G401 (cell line): ENCODE results near the gene ZNRF3. TPM values are rescaled to one million over a fixed set of nuclear protein-coding genes. Genes with fewer than 3 reads are reported as not detected.
"Not testable (repeated sequence)": the region's sequence is repeated elsewhere in the genome, so short reads cannot be mapped to it uniquely, and the experiment has no call there.

ENCODE experiments used
- DNase-seq: peaks from one replicate; pipeline ENCODE4 v3.0.0-alpha.2; 2015; ENCODE audit warnings: low spot score
- in situ Hi-C: cut with HindIII; loops from 2 replicates; pipeline ENCODE4 v1.10.0; 2016; ENCODE audit warnings: low sequenced_read_pairs, mixed read lengths
- total RNA-seq: library from RNA; depleted of rRNA; stranded (reverse); fragments of >200 nt; shearing (Covaris generic); gene quantifications from 2 replicates; pipeline ENCODE4 v1.2.3, GENCODE V29; 2014

Gene ZNRF3
- total RNA-seq, 1 experiment from 2014 or later = 13.8 TPM

DNA sequence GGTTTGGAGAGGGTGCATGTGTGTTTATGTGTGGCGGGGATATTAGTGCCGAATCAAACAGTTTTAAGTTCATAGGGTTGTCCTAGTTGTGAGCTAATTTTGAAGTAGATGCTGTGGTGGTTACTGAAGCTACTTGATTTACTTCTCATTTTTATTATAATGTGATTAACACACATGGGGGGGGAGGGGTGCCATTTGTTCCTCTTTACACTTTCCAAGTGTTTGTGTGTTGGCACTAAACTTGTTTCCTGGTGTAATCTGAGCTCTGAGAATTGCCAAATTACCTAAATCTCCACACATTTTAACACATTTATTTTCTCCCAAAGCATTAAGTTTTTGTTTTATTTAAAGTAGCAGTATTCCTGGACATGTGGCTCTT is 60.1 kb downstream of the ZNRF3 start:
- in situ Hi-C loops = no loop called here
- DNase-seq = peak; percentile 34

DNA sequence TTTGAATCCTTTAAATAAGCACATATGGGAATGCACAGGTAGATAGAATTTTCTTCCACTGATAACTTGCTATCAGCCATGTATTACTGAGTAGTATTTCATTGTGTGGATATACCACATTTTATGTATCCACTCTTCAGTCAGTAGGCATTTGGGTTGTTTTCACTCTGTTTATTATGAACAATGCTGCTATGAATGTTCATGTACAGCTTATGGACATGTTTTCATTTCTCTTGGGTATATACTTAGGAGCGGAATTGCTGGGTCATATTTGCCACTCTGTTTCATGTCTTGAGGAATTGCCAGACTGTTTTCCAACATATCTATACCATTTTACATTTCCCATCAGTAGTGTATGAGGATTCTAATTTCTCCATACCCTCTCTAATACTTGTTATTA is 63.8 kb downstream of the ZNRF3 start:
- in situ Hi-C loops = no loop called here
- no peak for DNase-seq

DNA sequence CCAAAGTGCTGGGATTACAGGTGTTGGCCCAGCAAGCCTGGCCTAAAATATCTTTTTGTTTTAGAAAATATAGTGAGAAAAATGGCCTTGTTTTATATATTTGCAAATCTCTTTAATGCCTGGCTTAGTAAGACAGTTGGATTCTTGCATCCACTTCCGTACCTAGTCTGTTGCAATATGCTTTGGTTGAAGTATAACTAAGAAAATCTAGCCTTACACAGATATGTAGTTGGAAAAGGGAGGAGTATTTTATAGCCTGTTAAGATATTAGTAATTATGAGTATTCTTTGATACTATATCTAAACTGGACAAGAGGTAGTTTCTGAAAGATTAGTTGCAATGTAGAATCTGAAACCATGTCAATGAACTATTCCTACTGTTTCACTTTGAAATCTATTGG is 65.1 kb downstream of the ZNRF3 start:
- in situ Hi-C loops = no loop called here
- no peak for DNase-seq

DNA sequence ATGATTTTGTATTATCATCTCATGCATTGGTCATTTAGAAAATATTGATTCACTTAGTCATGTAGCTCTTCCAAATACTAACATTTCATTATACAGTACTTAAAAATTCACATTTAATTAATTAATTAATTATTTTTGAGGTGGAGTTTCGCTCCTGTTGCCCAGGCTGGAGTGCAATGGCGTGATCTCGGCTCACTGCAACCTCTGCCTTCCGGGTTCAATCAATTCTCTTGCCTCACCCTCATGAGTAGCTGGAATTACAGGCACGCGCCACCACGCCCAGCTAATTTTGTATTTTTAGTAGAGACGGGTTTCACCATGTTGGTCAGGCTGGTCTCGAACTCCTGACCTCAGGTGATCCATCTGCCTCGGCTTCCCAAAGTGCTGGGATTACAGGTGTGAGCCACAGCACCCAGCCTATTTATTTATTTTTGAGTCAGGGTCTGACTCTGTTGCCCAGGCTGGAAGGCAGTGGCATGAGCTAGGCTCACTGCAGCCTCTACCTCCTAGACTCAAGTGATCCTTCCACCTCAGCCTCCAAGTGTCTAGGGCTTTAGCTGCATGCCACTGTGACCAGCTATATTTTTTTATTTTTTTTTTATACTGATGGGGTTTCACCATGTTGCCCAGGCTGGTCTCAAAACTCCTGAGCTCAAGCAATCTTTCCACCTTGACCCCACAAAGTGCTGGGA is 65.6 kb downstream of the ZNRF3 start:
- in situ Hi-C loops, DNase-seq: not testable (repeated sequence)

DNA sequence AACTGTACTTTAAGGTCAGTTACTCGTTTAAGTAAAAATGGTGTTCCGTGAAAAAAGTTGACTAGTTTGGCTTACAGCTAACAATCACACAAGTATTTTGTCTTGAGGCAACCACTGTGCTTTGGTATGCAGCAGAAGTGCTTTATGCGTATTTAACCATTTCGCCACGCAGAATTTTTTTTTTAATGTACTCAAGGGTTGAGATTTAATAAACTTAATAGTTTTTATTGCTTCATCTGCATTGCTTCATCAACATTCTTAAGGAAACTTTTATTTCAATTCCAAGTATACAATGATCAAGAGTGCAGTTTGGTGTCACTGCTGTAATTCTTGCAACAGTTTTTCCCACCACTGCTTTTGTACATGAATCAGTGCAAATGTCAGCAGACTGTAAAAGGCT is 66.4 kb downstream of the ZNRF3 start:
- in situ Hi-C loops = no loop called here
- DNase-seq = no peak

DNA sequence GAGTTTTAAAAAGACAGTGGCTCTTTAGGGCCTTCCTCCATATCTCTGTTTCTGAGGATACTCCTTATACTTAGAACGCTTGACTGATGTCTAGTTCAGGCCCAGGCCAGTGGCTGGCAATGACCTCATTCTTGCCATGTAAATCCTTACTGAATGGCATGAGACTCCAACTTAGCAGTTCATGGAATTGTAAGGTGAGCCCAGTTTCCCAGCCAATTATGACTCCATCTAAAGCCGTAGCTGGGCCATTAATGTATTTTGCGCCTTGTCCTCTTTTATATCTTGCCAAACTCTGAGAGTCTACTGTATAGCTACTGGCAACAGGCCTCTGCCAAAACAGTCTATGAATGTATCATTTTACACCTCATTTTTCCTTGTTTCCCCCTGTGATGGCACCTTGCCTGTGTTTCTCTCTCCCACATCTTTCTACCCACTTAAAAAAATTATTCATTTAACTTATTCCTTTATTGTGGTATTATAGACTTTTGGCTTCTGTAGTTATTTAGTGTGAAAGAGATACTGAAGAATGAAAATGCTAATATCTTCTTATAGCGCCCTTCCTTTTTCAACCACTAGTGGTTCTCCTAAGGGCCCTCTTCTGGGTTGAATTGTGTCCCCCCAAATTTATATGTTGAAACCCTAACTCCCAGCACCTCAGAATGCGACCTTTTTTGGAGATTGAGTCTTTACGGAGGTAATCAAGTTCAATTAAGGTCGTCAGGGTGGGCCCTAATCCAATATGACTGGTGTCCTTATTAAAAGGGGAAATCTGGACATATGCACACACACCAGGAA is 67.4 kb downstream of the ZNRF3 start:
- peak; percentile 54 for DNase-seq
- in situ Hi-C loops = no loop called here

DNA sequence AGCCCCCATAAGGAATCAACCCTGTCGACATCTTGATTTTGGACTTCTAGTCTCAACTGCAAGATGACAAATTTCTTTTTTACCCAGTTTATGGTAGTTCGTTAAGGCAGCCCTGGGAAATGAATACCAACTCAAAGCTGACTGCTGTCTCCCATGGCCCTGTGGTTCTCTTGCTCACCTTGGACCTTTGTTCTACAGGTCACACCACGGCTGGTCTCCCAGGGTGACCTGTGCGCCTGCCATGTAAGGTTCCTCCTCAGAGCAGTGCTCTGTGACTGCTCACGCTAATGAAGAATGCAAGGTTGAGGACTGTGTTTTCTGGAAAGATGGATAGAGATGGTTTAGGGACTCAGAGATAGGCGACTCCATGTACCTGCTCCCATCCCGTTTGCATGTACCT is 68.2 kb downstream of the ZNRF3 start:
- in situ Hi-C loops = no loop called here
- no peak for DNase-seq

DNA sequence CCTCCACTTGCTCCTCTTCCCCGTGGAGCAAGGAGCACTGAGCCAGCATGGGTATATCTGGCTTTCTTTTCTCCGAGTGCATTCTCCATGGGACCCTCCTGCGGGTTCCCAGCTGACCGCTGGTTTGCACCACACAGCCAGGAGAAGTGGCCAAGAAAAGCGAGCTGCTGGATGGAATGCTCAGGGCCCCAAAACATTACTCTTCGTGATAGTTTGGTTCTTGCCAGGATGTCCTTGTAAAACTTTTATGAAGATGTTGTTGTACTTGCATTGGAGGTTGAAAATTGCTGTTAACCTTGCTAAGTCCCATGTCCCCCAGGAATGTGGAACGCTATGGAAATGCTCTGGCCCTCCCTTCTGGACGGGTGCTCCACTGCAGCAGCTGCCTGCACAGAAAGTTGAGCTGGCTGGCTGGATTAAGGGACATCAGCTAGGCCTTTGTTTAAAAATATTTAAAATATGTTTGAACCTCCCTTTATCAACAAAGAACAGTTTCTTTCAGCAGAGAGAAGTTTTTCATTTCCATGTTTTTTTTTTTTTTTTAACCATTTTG is 68.7 kb downstream of the ZNRF3 start:
- in situ Hi-C loops = no loop called here
- DNase-seq = no peak

DNA sequence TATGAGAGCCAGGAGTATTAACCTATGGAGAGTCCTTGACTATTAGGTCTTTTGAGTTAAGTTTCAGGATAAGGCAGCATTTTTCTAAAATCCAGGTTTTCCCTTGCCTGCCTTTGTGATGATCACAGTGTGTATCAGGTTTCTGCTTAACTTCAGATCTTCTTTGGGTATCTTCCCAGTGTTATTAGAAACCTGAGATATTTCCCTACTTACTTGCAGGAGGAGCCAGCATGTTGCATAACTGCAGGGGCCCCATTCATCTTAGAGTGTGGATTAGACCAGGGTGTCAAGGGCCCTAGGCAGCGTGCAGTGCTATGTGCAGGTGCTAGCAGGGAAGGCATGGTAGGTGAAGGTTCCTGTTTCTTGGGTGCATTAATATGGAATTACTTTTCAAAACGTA is 69.5 kb downstream of the ZNRF3 start:
- in situ Hi-C loops = no loop called here
- DNase-seq = no peak

DNA sequence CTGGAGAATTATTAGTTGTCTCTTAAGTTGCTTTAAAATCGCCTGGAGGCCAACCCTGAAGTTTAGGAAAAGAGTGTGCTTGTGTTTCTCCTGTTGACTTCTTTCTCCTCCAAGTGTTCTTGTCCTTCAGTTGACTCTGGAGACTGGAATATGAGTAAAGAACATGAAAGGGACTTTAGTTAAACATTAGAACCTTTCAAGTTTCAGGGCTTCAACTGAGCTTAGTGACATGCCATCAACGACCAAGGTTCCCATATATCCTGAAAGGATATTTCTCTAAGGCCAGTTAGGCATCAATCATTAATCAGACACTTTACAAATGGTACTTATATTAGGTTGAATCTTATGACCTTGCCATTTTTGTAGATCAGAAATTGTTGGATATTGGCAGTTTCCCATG is 70.0 kb downstream of the ZNRF3 start:
- DNase-seq = no peak
- in situ Hi-C loops = no loop called here

DNA sequence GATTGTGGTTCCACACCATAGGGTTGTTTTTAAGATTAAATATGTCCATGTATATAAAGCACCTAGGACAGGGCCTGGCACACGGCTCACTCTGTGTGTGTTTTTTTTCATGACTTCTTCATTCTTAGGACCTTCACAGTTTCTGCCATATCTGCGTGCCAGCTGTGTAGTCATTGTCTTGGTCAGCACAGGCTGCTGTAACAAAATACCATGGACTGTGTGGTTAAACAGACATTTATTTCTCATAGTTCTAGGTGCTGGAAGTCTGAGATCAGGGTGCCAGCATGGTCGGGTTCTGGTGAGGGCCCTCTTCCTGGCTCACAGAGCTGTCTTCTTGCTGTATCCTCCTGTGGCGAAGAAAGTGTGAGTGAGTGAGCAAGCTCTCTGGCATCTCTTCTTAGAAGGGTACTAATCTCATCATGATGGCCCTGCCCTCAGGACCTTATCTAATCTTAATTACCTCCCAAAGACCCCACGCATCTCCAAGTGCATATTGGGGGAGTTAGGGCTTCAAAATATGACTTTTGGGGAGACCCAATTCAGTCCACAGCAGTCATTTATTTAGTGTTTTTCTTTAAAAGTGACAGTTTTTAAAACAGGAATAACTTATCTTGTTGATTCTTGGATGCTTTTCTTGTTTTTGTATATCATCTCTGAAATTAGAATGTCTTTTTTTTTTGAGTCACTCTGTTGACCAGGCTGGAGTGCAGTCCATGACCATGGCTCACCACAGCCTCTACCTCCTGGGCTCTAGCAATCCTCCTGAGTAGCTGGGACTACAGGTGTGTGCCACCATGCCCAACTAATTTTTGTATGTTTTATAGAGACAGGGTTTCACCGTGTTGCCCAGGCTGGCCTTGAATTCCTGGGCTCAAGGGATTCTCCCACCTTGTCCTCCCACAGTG is 70.9 kb downstream of the ZNRF3 start:
- in situ Hi-C loops = no loop called here
- DNase-seq = no peak

DNA sequence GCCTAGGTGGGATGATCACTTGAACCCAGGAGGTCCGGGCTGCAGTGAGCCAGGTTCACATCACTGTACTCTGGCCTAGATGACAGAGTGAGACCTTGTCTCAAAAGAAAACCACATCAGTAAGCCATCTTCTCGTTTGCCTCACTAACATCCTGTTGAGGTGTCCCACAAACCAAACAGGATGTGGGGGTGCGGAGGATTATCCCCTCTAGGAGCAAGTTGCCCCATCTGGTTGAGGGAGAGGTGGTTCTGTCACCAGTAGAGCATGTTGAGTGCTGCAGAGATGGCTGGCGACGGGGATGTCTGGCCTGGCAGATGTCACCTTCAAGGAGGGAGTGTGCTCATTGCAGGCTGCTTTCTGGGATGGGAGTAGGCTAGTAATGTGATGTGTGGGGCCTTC is 72.4 kb downstream of the ZNRF3 start:
- in situ Hi-C loops = no loop called here
- DNase-seq = peak; percentile 68

DNA sequence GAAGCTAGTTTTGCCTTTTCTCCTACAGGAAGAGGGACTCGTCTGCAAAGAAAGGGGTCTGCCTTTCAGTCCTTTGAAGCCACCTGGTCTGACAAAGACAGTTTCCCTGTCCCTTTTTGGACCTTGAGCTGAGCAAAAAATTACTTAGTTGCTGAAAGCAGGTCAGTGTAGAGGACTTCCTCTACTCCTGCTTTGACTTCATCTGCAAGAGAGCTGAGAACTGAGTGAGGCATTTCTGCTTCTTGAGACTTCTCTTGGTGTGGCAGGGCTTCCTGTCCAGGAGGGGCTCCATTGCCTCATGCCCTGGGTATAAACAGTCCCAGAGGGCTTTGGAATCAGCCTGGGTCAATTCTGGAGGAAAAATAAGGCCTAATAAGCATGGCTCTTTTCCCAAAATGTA is 73.1 kb downstream of the ZNRF3 start:
- no peak for DNase-seq
- in situ Hi-C loops = no loop called here

DNA sequence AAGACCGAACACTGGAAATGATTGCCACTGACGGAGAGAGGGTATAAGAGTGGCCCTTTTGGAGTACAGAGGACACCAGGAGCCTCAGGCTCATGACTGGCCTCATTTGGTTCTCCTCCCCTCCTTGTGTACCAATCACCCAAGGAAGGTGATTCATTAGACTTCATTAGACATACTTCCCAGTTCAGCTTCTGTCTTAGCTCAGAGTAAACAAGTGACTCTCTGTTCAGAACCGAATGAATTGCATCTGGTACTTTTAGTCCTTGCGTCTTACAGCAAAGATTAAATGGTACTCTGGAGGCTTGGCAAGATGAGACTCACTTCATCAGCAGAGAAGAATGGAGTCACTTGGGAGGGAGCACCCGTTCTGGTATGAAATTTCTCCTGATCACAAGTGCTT is 75.2 kb downstream of the ZNRF3 start:
- DNase-seq = no peak
- in situ Hi-C loops = no loop called here

DNA sequence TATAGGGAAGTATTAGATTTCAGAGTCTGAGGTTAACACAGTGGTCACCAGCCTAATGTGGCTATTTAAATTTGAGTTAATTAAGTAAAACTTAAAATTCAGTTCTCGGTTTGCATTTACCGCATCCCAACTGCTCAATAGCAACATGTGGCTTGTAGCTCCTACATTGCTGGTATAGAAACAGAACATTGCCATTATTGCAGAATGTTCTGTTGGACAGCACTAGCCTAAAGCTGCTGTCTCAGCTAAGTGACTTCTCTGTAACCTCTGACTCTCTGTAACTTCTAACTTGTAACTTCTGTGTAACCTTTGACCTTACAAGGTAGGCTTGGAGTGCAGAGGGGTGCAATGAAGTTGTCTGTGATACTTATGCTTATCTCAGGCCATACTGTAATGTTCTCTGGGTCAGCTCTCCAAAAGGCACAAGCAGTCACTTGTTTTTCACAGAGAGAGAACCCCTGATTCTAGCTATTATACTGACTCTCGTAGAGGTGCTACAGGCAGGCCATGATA is 78.7 kb downstream of the ZNRF3 start:
- in situ Hi-C loops = no loop called here
- DNase-seq = no peak

DNA sequence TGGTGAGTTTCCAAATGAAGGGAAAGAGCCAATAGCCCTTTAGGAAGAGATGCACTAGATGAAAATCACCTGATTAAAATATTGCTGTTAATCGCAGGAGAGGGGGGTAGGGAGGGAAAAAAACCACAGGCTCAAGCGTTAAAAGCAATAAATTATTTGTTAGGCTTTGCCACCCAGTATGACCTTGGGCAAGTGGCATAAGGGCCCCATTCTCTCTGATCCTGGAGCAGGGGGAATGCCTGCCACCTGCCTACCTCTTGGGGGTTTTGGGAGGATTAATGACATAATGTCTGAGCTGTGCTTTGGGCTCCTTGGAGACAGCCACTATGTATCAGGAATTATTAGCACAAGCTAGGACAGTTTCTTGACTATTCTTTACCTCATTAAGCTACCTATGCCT is 80.0 kb downstream of the ZNRF3 start:
- no peak for DNase-seq
- in situ Hi-C loops = no loop called here

DNA sequence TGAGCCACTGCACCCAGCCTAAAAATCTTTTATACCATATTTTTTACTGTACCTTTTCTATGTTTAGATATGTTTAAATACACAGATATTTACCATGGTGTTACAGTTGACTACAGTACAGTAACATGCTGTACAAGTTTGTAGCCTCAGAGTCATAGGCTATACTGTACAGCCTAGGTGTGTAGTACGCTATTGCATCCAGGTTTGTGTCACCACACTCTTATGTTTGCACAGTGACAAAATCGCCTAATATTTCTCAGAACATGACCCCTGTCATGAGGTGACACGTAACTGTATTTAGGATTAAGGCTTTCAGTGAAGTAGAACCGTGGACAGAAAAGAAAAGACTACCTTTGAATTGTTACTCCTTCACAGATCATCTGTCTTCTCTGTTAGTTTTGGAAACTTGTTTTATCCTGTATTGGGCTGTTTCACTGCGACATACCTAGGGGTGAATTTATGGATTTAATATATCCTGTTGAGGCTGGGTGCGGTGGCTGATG is 83.8 kb downstream of the ZNRF3 start:
- in situ Hi-C loops = no loop called here
- DNase-seq = no peak

DNA sequence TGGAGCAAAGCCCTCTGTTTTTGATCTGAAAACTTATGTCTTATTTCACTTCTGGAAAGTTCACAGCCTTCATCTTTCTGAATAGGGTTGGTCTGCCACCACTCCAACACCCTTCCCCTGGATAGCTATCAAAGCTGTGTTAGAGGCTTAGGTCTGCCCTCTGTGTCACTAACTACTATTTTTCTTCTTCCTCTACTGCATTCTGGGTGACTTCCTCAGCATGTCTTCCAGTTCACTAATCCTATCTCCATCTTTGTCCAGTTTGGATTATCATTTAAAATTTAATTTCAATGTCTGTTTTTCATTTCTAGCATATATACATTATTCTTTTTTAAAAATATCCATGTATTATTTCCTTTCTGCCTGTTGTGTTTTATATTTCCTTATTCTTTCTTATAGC is 84.6 kb downstream of the ZNRF3 start:
- in situ Hi-C loops = no loop called here
- DNase-seq = no peak

DNA sequence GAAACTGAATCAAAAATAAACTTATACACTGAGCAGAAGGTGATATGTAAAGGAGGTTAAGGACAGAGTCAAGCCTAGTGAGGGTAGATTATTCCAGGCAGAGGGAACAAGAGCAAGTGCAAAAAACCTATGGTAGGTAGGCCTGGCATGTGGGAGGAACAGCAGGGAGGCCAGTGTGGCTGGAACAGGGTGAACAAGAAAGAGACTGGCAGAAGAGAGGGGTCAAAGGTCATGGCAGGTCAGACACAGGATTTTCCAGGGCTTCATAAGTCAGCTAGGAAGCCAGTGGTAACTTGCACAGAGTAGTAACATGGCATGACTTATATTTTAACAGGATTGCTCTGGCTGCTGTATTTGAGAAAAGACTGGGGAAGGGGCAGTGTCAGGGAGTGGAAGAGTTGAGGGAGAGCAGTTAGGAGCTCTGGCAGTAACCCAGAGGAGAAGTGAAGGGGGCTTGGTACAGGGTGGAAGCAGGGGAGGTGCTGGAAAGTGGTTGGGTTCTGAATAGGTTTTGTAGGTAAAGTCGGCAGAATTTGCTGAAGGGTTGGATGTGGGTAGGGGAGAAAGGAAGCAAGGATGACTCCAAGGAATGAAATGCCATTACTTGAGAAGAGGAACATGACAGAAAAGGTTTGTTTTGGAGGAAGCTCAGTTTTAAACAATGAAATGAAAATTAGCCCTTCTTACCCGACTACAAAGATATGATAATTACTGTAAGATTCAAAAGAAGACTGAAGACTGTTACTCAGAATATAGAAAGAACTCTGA is 86.2 kb downstream of the ZNRF3 start:
- no peak for DNase-seq
- in situ Hi-C loops = no loop called here
